HG03095 (cell line): ENCODE results near the gene CHPF.

Experiments
- ATAC-seq: cut with Tn5 transposase; IDR thresholded peaks from one replicate; pipeline ENCODE4 v1.9.1; 2021; ENCODE audit warnings: moderate library complexity; ENCODE audit not compliant: unreplicated experiment

Gene CHPF

GRCh38 chr2:219499555-219499954 lies 44.1 kb downstream of the CHPF start:
- ATAC-seq = no peak

DNA sequence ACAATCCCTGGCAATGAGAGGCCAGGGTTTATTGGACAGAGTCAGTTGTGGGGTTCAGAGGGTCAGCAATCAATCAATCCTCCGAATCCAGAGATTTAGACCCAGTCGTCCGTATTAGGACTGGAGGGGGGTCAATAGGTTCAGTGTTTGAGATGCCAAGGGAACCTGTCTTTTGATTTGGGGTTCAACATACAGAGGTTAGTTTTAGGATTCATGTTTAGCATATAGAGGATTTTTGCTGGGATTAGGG lies 44.6 kb downstream of the CHPF start:
- peak; percentile 0 for ATAC-seq

DNA sequence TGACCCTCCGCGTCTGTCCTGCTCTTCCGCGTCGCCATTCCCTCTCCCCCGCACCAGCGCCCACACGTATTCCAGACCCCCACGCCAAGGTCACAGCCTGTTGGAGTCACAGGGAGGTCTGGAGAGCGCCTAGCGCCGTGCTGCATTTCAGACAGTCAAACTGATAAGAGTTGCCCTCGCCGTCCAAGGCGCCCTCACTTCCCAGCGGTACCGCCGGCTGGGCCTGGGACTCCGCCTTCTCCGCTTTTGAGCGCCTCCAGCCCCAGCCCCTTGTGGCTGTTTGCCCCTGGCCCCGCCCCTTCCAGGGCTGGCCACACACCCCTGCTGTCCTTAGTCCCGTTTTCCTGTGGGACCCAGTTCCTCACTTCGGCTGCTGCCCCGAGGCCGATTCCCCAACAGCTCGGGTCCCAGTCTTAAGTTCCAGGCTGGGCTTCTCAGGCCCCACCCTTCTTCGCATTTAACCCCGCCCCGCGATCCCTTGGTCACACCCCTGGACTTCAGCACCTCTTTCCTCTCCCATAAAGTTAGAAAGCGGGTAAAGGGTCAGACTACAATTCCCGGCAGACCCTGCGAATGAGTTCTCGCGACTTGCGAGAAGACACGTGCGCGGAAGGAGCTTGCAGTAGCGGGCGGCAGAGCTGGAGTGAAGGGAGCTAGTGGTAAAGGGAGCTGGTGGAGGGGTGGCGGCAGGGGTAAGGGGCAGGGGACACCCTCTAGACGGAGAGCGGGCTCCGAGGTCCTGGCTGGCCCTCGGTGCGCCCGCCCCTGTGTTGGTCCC lies 45.1 kb downstream of the CHPF start, which contains the start of gene GMPPA:
GMPPA (plus strand) TSS at position 612 of the 778 bp plus-strand sequence. CDS start 1,085 bp downstream, outside the sequence.
- peak; percentile 90 for ATAC-seq

- ATAC-seq = peak; percentile 38
These were observed 45.9 kb downstream of the CHPF start for GRCh38 chr2:219497495-219498279.

- ATAC-seq = no peak
These were observed 46.6 kb downstream of the CHPF start for GRCh38 chr2:219496825-219497494.

- ATAC-seq = no peak
These were observed 47.3 kb downstream of the CHPF start for GRCh38 chr2:219496247-219496824.

DNA sequence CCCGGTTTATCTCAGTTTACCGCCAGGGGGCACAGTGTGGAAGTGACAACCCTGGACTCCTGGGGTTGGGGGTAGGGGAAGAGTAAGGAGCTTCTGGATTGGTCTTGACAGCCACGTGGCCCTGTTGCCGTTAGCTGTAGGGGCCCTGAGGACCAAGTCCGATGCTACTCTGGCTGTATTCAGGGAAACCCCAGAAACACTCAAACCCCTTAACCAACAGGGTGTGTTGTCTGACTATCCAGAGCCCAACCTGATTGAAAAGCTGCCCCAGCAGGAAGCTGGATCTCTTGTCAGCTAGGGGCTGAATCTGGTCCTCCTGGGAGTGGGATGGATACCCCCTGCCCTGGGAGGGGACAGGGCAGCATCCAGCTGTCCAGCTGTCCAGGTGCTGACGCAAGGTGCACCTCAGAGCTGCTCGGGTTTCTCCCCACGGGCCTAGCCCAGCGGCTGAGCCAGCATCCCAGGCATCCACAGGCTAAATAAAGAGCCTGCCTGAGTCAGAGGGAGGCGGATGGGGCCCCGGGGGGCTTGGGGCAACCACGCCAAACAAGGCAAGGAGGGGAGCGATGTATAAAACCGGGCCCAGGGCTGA lies 48.0 kb downstream of the CHPF start:
- no peak for ATAC-seq

DNA sequence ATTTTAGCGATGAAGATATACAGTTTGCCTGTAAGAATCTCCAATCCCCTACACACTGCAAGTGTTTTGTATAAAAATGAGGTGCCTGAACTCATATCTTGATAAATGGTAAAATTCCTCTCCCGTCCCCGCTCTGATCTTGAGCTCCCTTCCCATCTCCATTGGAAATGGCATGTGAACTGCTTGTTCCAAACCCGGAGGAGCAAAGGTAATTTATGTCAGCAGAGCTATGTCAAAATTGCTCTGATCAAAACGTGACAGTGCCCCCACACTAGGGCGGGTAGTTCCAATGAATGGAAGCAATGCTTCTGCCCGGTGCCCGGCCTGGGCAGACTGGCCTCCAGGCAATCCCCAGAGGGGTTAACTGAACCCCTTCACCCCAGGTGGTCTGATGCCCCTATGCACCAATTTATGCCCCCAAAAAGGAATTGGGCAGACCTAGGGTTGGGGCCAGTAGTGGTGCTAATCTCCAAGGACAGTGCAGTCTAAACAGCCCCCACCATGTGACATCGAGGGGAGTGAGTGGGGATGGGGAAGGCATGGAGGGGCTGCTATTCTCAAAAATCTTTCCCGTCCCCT lies 48.6 kb downstream of the CHPF start:
- no peak for ATAC-seq

GRCh38 chr2:219493086-219493485 lies 50.5 kb downstream of the CHPF start:
- ATAC-seq = no peak

DNA sequence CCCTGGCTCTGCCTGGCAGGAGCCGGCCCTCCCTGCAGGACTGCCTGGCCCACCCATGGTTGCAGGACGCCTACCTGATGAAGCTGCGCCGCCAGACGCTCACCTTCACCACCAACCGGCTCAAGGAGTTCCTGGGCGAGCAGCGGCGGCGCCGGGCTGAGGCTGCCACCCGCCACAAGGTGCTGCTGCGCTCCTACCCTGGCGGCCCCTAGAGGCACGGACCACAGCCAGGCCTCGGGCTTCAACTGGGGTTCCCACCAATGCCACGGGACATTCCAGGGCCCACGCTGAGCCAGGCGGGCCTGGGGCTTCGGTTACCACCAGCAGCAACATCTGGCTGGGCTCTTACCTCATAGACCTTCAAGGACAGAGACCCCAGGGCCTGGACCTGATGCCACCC lies 51.0 kb downstream of the CHPF start:
- ATAC-seq = no peak

DNA sequence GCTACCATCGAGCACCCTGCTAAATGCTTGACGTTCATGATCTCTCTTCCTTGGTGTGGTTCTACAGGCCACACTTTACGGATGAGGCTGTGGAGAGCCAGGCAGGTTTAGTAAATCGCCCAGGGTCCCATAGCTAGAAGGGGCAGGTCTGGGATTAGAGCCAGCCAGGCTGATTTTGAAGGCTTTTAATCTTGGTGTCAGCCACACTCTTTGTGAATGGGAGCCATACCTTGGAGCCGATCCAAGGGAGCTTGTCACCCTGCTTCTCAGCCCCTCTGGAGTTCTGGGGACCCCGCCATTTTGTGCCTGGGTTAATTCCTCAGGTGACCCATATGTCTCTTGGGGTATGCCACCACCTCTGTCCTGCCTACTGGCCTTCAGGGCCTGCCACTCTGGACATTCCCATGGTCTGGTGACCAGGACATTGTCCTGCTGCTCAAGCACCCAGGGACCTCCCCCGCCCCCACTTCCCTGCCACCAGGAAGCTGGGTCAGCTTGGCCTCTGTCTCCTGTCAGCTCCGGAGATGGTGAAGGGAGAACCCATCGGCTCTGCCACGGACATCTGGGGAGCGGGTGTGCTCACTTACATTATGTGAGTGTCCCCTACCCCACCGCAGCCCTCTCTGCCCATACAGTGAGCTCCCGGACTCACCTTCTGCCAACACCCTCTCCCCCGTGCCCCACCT lies 52.2 kb downstream of the CHPF start:
- ATAC-seq = no peak

- ATAC-seq = no peak
These were observed 52.9 kb downstream of the CHPF start for GRCh38 chr2:219490600-219491130.

- no peak for ATAC-seq
These were observed 53.4 kb downstream of the CHPF start for GRCh38 chr2:219490186-219490585.

GRCh38 chr2:219489315-219489714 lies 54.3 kb downstream of the CHPF start:
- ATAC-seq = no peak
